ENCODE data around the gene TMEM184A.

DNA sequence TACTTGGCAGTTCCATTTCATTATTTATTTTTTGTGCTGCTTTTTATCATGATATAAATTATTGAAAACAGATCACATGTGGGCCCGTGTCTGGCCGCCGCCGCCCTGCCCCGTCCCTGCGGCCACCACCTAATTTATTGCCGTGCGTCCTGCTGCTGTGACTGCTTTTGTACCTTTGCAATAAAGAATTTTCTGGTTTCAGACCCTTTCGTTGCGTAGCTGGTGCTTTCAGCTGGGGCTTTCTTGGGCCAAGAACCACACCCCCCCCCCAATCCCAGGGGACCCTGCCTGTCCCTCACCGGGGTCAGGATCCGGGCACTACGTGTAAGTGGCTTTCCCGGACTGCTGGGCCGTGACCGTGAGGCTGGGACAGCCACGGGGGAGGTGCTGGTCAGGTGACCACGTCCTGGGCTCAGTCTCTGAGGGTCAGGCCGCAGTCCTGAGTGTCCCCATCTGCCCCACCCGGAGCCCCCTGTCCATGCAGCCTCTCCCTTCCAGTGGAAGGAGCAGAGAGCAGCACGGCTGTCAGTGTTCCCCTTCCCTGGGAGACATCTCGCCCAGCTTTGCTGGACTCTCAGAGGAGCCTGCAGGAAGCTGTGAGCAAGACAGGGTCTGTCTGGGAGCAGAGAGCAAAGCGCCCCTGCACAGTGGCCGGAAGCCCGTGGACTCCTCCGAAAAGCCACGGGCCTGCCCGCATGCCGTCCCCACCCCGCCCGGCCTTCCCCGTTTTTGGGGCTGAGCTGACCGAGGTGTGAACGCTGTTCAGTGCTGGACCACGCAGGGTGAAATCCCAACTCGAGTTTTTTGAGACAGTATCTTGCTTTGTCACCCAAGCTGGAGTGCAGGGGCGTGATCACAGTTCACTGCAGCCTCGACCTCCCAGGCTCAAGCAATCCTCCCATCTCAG is 12.9 kb downstream of the TMEM184A start:
- TF ChIP-seq, protein P1, sequence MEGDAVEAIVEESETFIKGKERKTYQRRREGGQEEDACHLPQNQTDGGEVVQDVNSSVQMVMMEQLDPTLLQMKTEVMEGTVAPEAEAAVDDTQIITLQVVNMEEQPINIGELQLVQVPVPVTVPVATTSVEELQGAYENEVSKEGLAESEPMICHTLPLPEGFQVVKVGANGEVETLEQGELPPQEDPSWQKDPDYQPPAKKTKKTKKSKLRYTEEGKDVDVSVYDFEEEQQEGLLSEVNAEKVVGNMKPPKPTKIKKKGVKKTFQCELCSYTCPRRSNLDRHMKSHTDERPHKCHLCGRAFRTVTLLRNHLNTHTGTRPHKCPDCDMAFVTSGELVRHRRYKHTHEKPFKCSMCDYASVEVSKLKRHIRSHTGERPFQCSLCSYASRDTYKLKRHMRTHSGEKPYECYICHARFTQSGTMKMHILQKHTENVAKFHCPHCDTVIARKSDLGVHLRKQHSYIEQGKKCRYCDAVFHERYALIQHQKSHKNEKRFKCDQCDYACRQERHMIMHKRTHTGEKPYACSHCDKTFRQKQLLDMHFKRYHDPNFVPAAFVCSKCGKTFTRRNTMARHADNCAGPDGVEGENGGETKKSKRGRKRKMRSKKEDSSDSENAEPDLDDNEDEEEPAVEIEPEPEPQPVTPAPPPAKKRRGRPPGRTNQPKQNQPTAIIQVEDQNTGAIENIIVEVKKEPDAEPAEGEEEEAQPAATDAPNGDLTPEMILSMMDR (IDR thresholded peaks at IDR 0.05; ENCODE audit: poor library complexity): no peak
- TF ChIP-seq EZH2 (IDR thresholded peaks at IDR 0.05; ENCODE audit: borderline replicate concordance): no peak

All from hepatocyte (in vitro differentiated cells).